HAP-1 (cell line): ENCODE results near the gene FADS1.

Experiments used
- DNase-seq, 2 experiments: peaks; one replicate each; pipeline ENCODE4 v3.0.0-alpha.2; 2016 to 2020; ENCODE audit warnings: low spot score in 2 of 2
- H3K27me3 ChIP-seq: fragments of 250-450 bp; sonication (Bioruptor Pico); 2 replicates; pipeline ENCODE4 v1.5.1; 2020; ENCODE audit warnings: low read depth, mild to moderate bottlenecking, moderate library complexity
- H3K36me3 ChIP-seq: fragments of 250-450 bp; sonication (Bioruptor Pico); replicated peaks from 2 replicates; pipeline ENCODE4 v1.5.1; 2020; ENCODE audit warnings: mild to moderate bottlenecking
- H3K4me1 ChIP-seq: fragments of 250-450 bp; sonication (Bioruptor Pico); 2 replicates; pipeline ENCODE4 v1.5.1; 2020; ENCODE audit warnings: mild to moderate bottlenecking
- H3K4me3 ChIP-seq: fragments of 250-450 bp; sonication (Bioruptor Pico); 2 replicates; pipeline ENCODE4 v1.5.1; 2020; ENCODE audit warnings: mild to moderate bottlenecking, moderate library complexity
- H3K9me3 ChIP-seq: fragments of 250-450 bp; sonication (Bioruptor Pico); 2 replicates; pipeline ENCODE4 v1.5.1; 2020; ENCODE audit warnings: mild to moderate bottlenecking, moderate library complexity
- in situ Hi-C: fragments of 300-500 bp; cut with MboI; formaldehyde crosslinking; loops from 3 replicates; pipeline ENCODE4 v1.14.3; 2020; ENCODE audit warnings: low sequenced_read_pairs, inconsistent platforms, mixed read lengths

FADS1 gene

GRCh38 chr11:61791737-61792309 lies 25.0 kb downstream of the FADS1 start:
- in situ Hi-C loops: no loop called here
- H3K36me3 ChIP-seq: peaks cover 70% of the 10 kb centered on the region

GRCh38 chr11:61787928-61788491 lies 28.8 kb downstream of the FADS1 start:
- no peaks in the 10 kb centered on the region for H3K4me1 ChIP-seq
- no peaks in the 10 kb centered on the region for H3K27me3 ChIP-seq
- H3K4me3 ChIP-seq: no peak overlapping the region
- DNase-seq: peak in 1 of 2 experiments; percentile 59
- peaks cover 47% of the 10 kb centered on the region for H3K36me3 ChIP-seq
- no peaks in the 10 kb centered on the region for H3K9me3 ChIP-seq
- in situ Hi-C loops: no loop called here

More at GRCh38 chr11:61791737-61792309, 25.0 kb downstream of the FADS1 start:
- peaks cover 13% of the 10 kb centered on the region for H3K4me1 ChIP-seq
- DNase-seq: peak; percentile 74 to 85
- peak overlapping the region; percentile 95 for H3K4me3 ChIP-seq
- no peaks in the 10 kb centered on the region for H3K27me3 ChIP-seq
- H3K9me3 ChIP-seq: no peaks in the 10 kb centered on the region

- H3K9me3 ChIP-seq: no peaks in the 10 kb centered on the region
- no peaks in the 10 kb centered on the region for H3K4me1 ChIP-seq
- H3K36me3 ChIP-seq: peaks cover 47% of the 10 kb centered on the region
- DNase-seq: no peak
- no peaks in the 10 kb centered on the region for H3K27me3 ChIP-seq
- in situ Hi-C loops: no loop called here
- no peak overlapping the region for H3K4me3 ChIP-seq
These were observed 30.9 kb downstream of the FADS1 start for GRCh38 chr11:61785837-61786402.

GRCh38 chr11:61784506-61784805 lies 32.3 kb downstream of the FADS1 start:
- in situ Hi-C loops: no loop called here
- H3K36me3 ChIP-seq: peaks cover 36% of the 10 kb centered on the region

GRCh38 chr11:61783717-61784505 lies 32.9 kb downstream of the FADS1 start:
- H3K4me3 ChIP-seq: no peak overlapping the region

More at GRCh38 chr11:61784506-61784805, 32.3 kb downstream of the FADS1 start:
- H3K4me1 ChIP-seq: no peaks in the 10 kb centered on the region
- H3K9me3 ChIP-seq: no peaks in the 10 kb centered on the region
- H3K27me3 ChIP-seq: no peaks in the 10 kb centered on the region
- no peak for DNase-seq
- no peak overlapping the region for H3K4me3 ChIP-seq

GRCh38 chr11:61782841-61783240 lies 34.0 kb downstream of the FADS1 start:
- H3K36me3 ChIP-seq: peaks cover 19% of the 10 kb centered on the region

More at GRCh38 chr11:61783717-61784505, 32.9 kb downstream of the FADS1 start:
- Histone ChIP-seq H3K4me1 (no peaks in the 10 kb centered on the region), H3K27me3 (no peaks in the 10 kb centered on the region), H3K9me3 (no peaks in the 10 kb centered on the region), H3K36me3 (peaks cover 30% of the 10 kb centered on the region)
- in situ Hi-C loops: no loop called here
- no peak for DNase-seq

GRCh38 chr11:61782299-61782698 lies 34.5 kb downstream of the FADS1 start:
- H3K36me3 ChIP-seq: peaks cover 14% of the 10 kb centered on the region
- H3K9me3 ChIP-seq: no peaks in the 10 kb centered on the region
- H3K4me3 ChIP-seq: no peak overlapping the region
- H3K27me3 ChIP-seq: no peaks in the 10 kb centered on the region
- in situ Hi-C loops: no loop called here
- no peak for DNase-seq
- H3K4me1 ChIP-seq: no peaks in the 10 kb centered on the region

More at GRCh38 chr11:61782841-61783240, 34.0 kb downstream of the FADS1 start:
- Histone ChIP-seq H3K4me3 (no peak overlapping the region), H3K27me3 (no peaks in the 10 kb centered on the region), H3K9me3 (no peaks in the 10 kb centered on the region), H3K4me1 (no peaks in the 10 kb centered on the region)
- DNase-seq: no peak
- in situ Hi-C loops: no loop called here

GRCh38 chr11:61781585-61781984 lies 35.2 kb downstream of the FADS1 start:
- in situ Hi-C loops: no loop called here
- Histone ChIP-seq H3K4me1 (no peaks in the 10 kb centered on the region), H3K9me3 (no peaks in the 10 kb centered on the region), H3K36me3 (peaks cover 7% of the 10 kb centered on the region), H3K4me3 (no peak overlapping the region), H3K27me3 (no peaks in the 10 kb centered on the region)
- DNase-seq: no peak

GRCh38 chr11:61780581-61781162 lies 36.1 kb downstream of the FADS1 start:
- DNase-seq: no peak
- Histone ChIP-seq H3K9me3 (no peaks in the 10 kb centered on the region), H3K36me3 (no peaks in the 10 kb centered on the region), H3K4me1 (no peaks in the 10 kb centered on the region), H3K4me3 (no peak overlapping the region), H3K27me3 (no peaks in the 10 kb centered on the region)
- in situ Hi-C loops: no loop called here

- DNase-seq: no peak
- in situ Hi-C loops: no loop called here
- no peak overlapping the region for H3K4me3 ChIP-seq
These were observed 36.9 kb downstream of the FADS1 start for GRCh38 chr11:61779666-61780525.

GRCh38 chr11:61778920-61779650 lies 37.7 kb downstream of the FADS1 start:
- in situ Hi-C loops: no loop called here
- no peaks in the 10 kb centered on the region for H3K4me1 ChIP-seq
- no peaks in the 10 kb centered on the region for H3K27me3 ChIP-seq

More at GRCh38 chr11:61779666-61780525, 36.9 kb downstream of the FADS1 start:
- no peaks in the 10 kb centered on the region for H3K4me1 ChIP-seq
- no peaks in the 10 kb centered on the region for H3K36me3 ChIP-seq
- no peaks in the 10 kb centered on the region for H3K9me3 ChIP-seq
- H3K27me3 ChIP-seq: no peaks in the 10 kb centered on the region

GRCh38 chr11:61778357-61778886 lies 38.4 kb downstream of the FADS1 start:
- Histone ChIP-seq H3K4me1 (no peaks in the 10 kb centered on the region), H3K36me3 (no peaks in the 10 kb centered on the region)
- in situ Hi-C loops: no loop called here

More at GRCh38 chr11:61778920-61779650, 37.7 kb downstream of the FADS1 start:
- no peak overlapping the region for H3K4me3 ChIP-seq
- H3K9me3 ChIP-seq: no peaks in the 10 kb centered on the region
- no peaks in the 10 kb centered on the region for H3K36me3 ChIP-seq
- DNase-seq: no peak

More at GRCh38 chr11:61778357-61778886, 38.4 kb downstream of the FADS1 start:
- DNase-seq: no peak
- Histone ChIP-seq H3K9me3 (no peaks in the 10 kb centered on the region), H3K4me3 (no peak overlapping the region), H3K27me3 (no peaks in the 10 kb centered on the region)
